Breast epithelium (tissue), 4 donors: ENCODE measurements around the gene QTRT2. TPM values are rescaled to one million over a fixed set of nuclear protein-coding genes. Genes with fewer than 3 reads are reported as not detected.

Source experiments
- DNase-seq, 2 donors: peaks; one replicate each; pipeline ENCODE4 v3.0.0-alpha.2; 2019; ENCODE audit warnings: low spot score in 2 of 2
- H3K27ac ChIP-seq, 2 donors: fragments of 200-600 bp; sonication (generic) in 1 of 2; one replicate each; pipeline ENCODE4 v1.5.1; 2016 to 2019; ENCODE audit warnings: mild to moderate bottlenecking in 1 of 2
- H3K27me3 ChIP-seq, 2 donors: fragments of 200-600 bp; sonication (generic) in 1 of 2; one replicate each; pipeline versions ENCODE4 v1.5.1 to v1.6.0; 2017 to 2019; ENCODE audit warnings: control low read depth in 1 of 2, mild to moderate bottlenecking in 1 of 2
- H3K36me3 ChIP-seq: fragments of 200-600 bp; one replicate; pipeline ENCODE4 v1.5.1; 2019
- H3K4me1 ChIP-seq, 2 donors: fragments of 200-600 bp; sonication (generic); one replicate each; pipeline ENCODE4 v1.5.1; 2016 to 2019; ENCODE audit warnings: control low read depth in 1 of 2
- H3K4me3 ChIP-seq, 3 donors: fragments of 200-600 bp; sonication (generic); 1 replicate in 2 of 3; 2 replicates in 1 of 3; pipeline ENCODE4 v1.5.1; 2016 to 2019; ENCODE audit warnings: mild to moderate bottlenecking in 3 of 3, moderate library complexity in 2 of 3
- H3K9me3 ChIP-seq, 2 donors: fragments of 200-600 bp; sonication (generic) in 1 of 2; one replicate each; pipeline ENCODE4 v1.5.1; 2016 to 2019; ENCODE audit warnings: control low read depth in 1 of 2
- CTCF ChIP-seq, 3 donors: fragments of 450-650 bp; IDR thresholded peaks; one replicate each; pipeline ENCODE4 v1.5.1; 2016 to 2017; ENCODE audit warnings: antibody characterized with exemption in 3 of 3, mild to moderate bottlenecking in 3 of 3, moderate library complexity in 3 of 3
- POLR2A ChIP-seq: fragments of 450-650 bp; IDR thresholded peaks from one replicate; pipeline ENCODE4 v1.6.1; 2016; ENCODE audit warnings: antibody characterized with exemption, mild to moderate bottlenecking, moderate library complexity
- POLR2AphosphoS5 ChIP-seq, 3 donors: sonication (generic); formaldehyde crosslinking; IDR thresholded peaks; one replicate each; pipeline ENCODE4 v1.6.1; 2017; ENCODE audit warnings: antibody characterized with exemption in 3 of 3
- intact Hi-C: fragments of 100-400 bp; cut with DNase I; formaldehyde crosslinking; loops from one replicate; pipeline ENCODE4 v1.15.1; 2023; ENCODE audit warnings: low total_unique reads
- total RNA-seq, 3 donors: library from RNA; depleted of rRNA; stranded (reverse); fragments of >200 nt; gene quantifications; one replicate each; pipeline ENCODE4 v1.1.0, GENCODE V29; 2016

QTRT2 gene
- total RNA-seq, 3 donors from 2014 or later = 11.0 to 25.8 (median 15.1) TPM

DNA sequence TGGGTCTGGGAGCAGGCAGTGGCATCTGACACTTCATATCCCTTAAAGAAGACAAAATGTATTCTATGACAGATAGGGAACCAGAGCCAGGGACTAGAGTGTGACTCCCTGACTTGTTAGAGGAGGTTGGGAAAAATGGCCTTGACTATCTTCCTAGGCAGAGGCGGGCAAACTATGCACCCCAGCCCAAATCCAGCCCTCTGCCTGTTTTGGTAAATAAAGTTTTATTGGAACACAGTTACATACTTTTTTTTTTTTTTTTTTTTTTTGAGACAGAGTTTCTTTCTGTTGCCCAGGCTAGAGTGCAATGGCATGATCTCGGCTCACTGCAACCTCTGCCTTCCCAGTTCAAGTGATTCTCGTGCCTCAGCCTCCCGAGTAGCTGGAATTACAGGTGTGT lies 47.3 kb downstream of the QTRT2 start:
- no peak for TF ChIP-seq POLR2A
- no peak for TF ChIP-seq CTCF (IDR thresholded peaks at IDR 0.05)
- no peak for TF ChIP-seq POLR2AphosphoS5 (IDR thresholded peaks at IDR 0.05)

GRCh38 chr3:114104414-114104813 lies 47.9 kb downstream of the QTRT2 start:
- no peaks in the 10 kb centered on the region for H3K4me1 ChIP-seq
- no peak overlapping the region for H3K4me3 ChIP-seq
- H3K9me3 ChIP-seq = no peaks in the 10 kb centered on the region
- TF ChIP-seq POLR2A (no peak), CTCF (IDR thresholded peaks at IDR 0.05) (no peak), POLR2AphosphoS5 (IDR thresholded peaks at IDR 0.05) (no peak)
- DNase-seq = no peak
- no peaks in the 10 kb centered on the region for H3K27me3 ChIP-seq
- H3K27ac ChIP-seq = no peak overlapping the region
- intact Hi-C loops = no loop called here
- no peaks in the 10 kb centered on the region for H3K36me3 ChIP-seq

More for the DNA sequence above, 47.3 kb downstream of the QTRT2 start:
- no peak overlapping the region for H3K4me3 ChIP-seq
- no peaks in the 10 kb centered on the region for H3K4me1 ChIP-seq
- no peak overlapping the region for H3K27ac ChIP-seq
- H3K9me3 ChIP-seq = no peaks in the 10 kb centered on the region
- intact Hi-C loops = no loop called here
- no peaks in the 10 kb centered on the region for H3K27me3 ChIP-seq
- DNase-seq = no peak
- no peaks in the 10 kb centered on the region for H3K36me3 ChIP-seq

DNA sequence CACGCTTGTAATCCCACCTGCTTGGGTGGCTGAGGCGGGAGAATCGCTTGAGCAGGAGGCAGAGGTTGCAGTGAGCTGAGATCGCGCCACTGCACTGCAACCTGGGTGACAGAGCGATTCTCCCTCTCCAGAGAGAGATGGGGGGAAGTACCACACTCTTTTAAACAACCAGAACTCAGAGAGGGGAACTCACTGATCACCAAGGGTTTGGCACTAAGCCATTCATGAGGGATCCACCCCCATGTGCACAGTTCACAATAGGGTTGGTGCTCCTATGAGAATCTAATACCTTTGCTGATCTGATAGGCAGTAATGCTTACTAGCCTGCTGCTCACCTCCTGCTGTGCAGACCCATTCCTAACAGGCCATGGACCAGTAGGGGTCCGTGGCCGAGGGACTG lies 51.6 kb downstream of the QTRT2 start:
- DNase-seq = no peak
- H3K9me3 ChIP-seq = no peaks in the 10 kb centered on the region
- H3K4me3 ChIP-seq = no peak overlapping the region
- no peak overlapping the region for H3K27ac ChIP-seq
- H3K27me3 ChIP-seq = no peaks in the 10 kb centered on the region
- intact Hi-C loops = no loop called here
- no peak for TF ChIP-seq POLR2A
- TF ChIP-seq POLR2AphosphoS5 (IDR thresholded peaks at IDR 0.05) = no peak
- no peak for TF ChIP-seq CTCF (IDR thresholded peaks at IDR 0.05)
- H3K36me3 ChIP-seq = no peaks in the 10 kb centered on the region
- H3K4me1 ChIP-seq = no peaks in the 10 kb centered on the region

GRCh38 chr3:114110439-114110838 lies 53.9 kb downstream of the QTRT2 start:
- intact Hi-C loops = no loop called here
- Histone ChIP-seq H3K4me3 (no peak overlapping the region), H3K4me1 (no peaks in the 10 kb centered on the region), H3K27ac (no peak overlapping the region), H3K36me3 (no peaks in the 10 kb centered on the region), H3K9me3 (no peaks in the 10 kb centered on the region), H3K27me3 (no peaks in the 10 kb centered on the region)
- no peak for DNase-seq
- TF ChIP-seq POLR2AphosphoS5 (IDR thresholded peaks at IDR 0.05) = no peak
- no peak for TF ChIP-seq CTCF (IDR thresholded peaks at IDR 0.05)
- TF ChIP-seq POLR2A = no peak

DNA sequence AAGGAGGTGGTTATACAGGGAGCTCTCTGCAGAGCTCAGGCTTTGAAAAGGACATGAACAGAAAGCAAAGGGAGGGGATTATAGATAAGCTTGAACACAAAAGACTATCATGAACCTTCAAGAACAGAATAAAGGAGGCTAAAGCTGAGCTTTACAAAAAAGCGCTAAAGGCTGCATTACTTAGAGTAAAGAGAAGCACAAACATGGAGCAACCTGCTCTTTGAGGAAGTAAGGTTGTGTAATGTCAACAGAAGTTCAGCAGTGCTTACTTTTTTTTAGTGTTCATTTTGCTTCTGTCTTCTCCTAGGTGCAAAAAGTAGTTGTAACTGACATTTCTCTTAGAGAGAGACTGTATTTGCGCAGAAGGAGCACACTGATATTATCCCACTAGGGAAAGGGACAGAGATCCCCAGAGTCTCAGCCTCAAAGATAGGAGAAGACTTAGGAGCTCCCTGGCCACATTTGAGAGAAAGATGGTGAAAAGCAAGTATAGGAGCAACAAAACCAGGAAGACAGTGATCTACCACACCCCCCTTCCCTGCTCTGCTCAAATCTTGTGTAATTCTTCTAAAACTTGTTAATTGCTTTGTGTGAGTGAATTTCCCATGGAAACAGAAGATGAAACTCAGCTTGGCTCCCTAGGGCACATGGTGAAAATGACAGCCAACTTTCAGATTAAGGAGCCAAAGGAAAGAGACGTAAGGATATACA lies 54.7 kb downstream of the QTRT2 start:
- H3K36me3 ChIP-seq = no peaks in the 10 kb centered on the region
- H3K27ac ChIP-seq = no peak overlapping the region
- TF ChIP-seq POLR2AphosphoS5 (IDR thresholded peaks at IDR 0.05) (no peak), CTCF (IDR thresholded peaks at IDR 0.05) (no peak), POLR2A (no peak)
- DNase-seq = no peak
- no peaks in the 10 kb centered on the region for H3K9me3 ChIP-seq
- H3K4me3 ChIP-seq = no peak overlapping the region
- intact Hi-C loops = no loop called here
- no peaks in the 10 kb centered on the region for H3K4me1 ChIP-seq
- H3K27me3 ChIP-seq = no peaks in the 10 kb centered on the region
